ENCODE data around the gene SPINK5. TPM values are rescaled to one million over a fixed set of nuclear protein-coding genes. Genes with fewer than 3 reads are reported as not detected.

Gene SPINK5
- total RNA-seq, 1 donor from 2014 or later, result 8.4 TPM

GRCh38 chr5:148179234-148179824 is 115.5 kb downstream of the SPINK5 start:
- TF ChIP-seq CTCF (IDR thresholded peaks at IDR 0.05; ENCODE audit: insufficient read depth, low read length, severe bottlenecking), result peak; percentile 59
- Histone ChIP-seq H3K4me3 (ENCODE audit: low read depth, low read length) (no peak overlapping the region), H3K36me3 (ENCODE audit: control insufficient read depth, insufficient read depth, low read length) (no peaks in the 10 kb centered on the region), H3K27me3 (ENCODE audit: control insufficient read depth, insufficient read depth, low read length) (no peaks in the 10 kb centered on the region)
- no peak for FAIRE-seq
- peak; percentile 74 for DNase-seq (ENCODE audit: low read depth)

GRCh38 chr5:148186248-148187003 is 122.6 kb downstream of the SPINK5 start:
- no peak for TF ChIP-seq CTCF (IDR thresholded peaks at IDR 0.05; ENCODE audit: insufficient read depth, low read length, severe bottlenecking)
- no peaks in the 10 kb centered on the region for H3K27me3 ChIP-seq (ENCODE audit: control insufficient read depth, insufficient read depth, low read length)
- H3K36me3 ChIP-seq (ENCODE audit: control insufficient read depth, insufficient read depth, low read length), result no peaks in the 10 kb centered on the region
- H3K4me3 ChIP-seq (ENCODE audit: low read depth, low read length), result no peak overlapping the region
- no peak for FAIRE-seq
- DNase-seq (ENCODE audit: low read depth), result peak; percentile 99

Other genes starting within 250 kb of the SPINK5 start
- gene SPINK1, start 232.3 kb upstream of the SPINK5 start, total RNA-seq, result 0.51 and 1.1 TPM in 2 replicates
- gene SCGB3A2, start 185.3 kb upstream of the SPINK5 start, total RNA-seq, result not detected in 2 replicates
- gene C5orf46, start 157.4 kb upstream of the SPINK5 start, total RNA-seq, result not detected in 2 replicates
- gene SPINK14, start 104.6 kb downstream of the SPINK5 start, total RNA-seq, result not detected in 2 replicates
- not detected in 2 replicates for gene SPINK6, start 139.1 kb downstream of the SPINK5 start, total RNA-seq
- gene MARCOL, start 174.5 kb downstream of the SPINK5 start, total RNA-seq, result not detected in 2 replicates
- gene SPINK13, start 204.8 kb downstream of the SPINK5 start, total RNA-seq, result not detected in 2 replicates
- gene SPINK7, start 248.4 kb downstream of the SPINK5 start, total RNA-seq, result 13.7 and 23.4 TPM in 2 replicates

All from bronchial epithelial cell (primary cell).